DND-41 (cell line): ENCODE data around the gene PLGRKT.

Source experiments
- CTCF ChIP-seq: IDR thresholded peaks from 2 replicates; pipeline ENCODE4 v1.5.1; 2012; ENCODE audit warnings: borderline replicate concordance, low read length, moderate library complexity, mild to moderate bottlenecking; ENCODE audit not compliant: poor library complexity, severe bottlenecking; ENCODE audit errors: extremely low read depth
- EZH2 ChIP-seq: IDR thresholded peaks from 3 replicates; pipeline ENCODE4 v1.6.1; 2012; ENCODE audit warnings: borderline replicate concordance, low read depth, mild to moderate bottlenecking, moderate library complexity, low read length, inconsistent platforms; ENCODE audit not compliant: severe bottlenecking

DNA sequence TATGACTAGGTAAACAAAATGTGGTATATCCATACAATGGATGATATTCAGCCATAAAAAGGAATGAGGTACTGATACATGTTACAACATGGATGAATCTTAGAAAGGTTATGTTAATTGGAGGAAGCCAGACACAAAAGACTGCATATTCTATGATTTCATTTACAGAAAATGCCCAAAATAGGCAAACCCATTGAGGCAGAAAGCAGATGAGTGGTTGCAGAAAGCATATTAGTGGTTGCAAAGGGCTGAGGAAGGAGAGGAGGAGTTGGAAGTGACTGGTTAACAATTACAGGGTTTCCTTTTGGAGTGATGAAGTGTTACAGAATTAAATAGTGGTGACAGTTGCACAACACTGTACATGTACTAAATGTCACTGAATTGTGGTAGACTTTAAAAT is 17.7 kb downstream of the PLGRKT start:
- TF ChIP-seq CTCF (no peak), EZH2 (no peak)
